A549 (cell line): Measurements from ENCODE around the gene MTF1. TPM values are rescaled to one million over a fixed set of nuclear protein-coding genes. Genes with fewer than 3 reads are reported as not detected.

Experiments used
- ATAC-seq, 2 experiments: fragments of 200-7000 bp in 1 of 2; fragments of >200 bp in 1 of 2; cut with Nextera tagmentation in 1 of 2; cut with Tn5 transposase in 1 of 2; 3 replicates each; pipeline versions ENCODE4 v1.8.0 to v1.9.1; 2018 to 2020; ENCODE audit warnings: mild to moderate bottlenecking in 1 of 2, moderate library complexity in 1 of 2
- CTCF ChIA-PET: fragments of 300-600 bp; sonication (Branson Sonifier 250); formaldehyde crosslinking; extraction: SDS; loops from one replicate; lab custom pipeline; 2021; ENCODE audit warnings: antibody characterized with exemption, inconsistent platforms; lab: Yijun Ruan, JAX
- POLR2A ChIA-PET: fragments of 350-600 bp; formaldehyde crosslinking; extraction: SDS; loops from one replicate; lab custom pipeline; 2021; ENCODE audit warnings: antibody characterized with exemption, inconsistent platforms; lab: Yijun Ruan, JAX
- DNase-seq, 2 experiments: peaks; one replicate each; pipeline versions ENCODE4 v3.0.0 to v3.0.0-alpha.2; 2011 to 2016; ENCODE audit warnings: low read depth in 1 of 2, low spot score in 1 of 2
- FAIRE-seq: peaks from 2 replicates; lab custom pipeline; 2011; peaks lifted over from hg19 to GRCh38; lab: Jason Lieb, UNC
- H3K27ac ChIP-seq, 2 experiments: fragments of >200 bp; sonication (Bioruptor Twin); formaldehyde crosslinking; 3 replicates each; pipeline ENCODE4 v1.5.1; 2016 to 2017
- H3K4me1 ChIP-seq: fragments of >200 bp; sonication (Bioruptor Twin); formaldehyde crosslinking; 3 replicates; pipeline ENCODE4 v1.6.1; 2016
- H3K4me2 ChIP-seq: fragments of >200 bp; sonication (Bioruptor Twin); formaldehyde crosslinking; 3 replicates; pipeline ENCODE4 v1.6.1; 2016
- H3K4me3 ChIP-seq: fragments of >200 bp; sonication (Bioruptor Twin); formaldehyde crosslinking; 3 replicates; pipeline ENCODE4 v1.5.1; 2016
- H3K9me3 ChIP-seq: fragments of >200 bp; sonication (Bioruptor Twin); formaldehyde crosslinking; 3 replicates; pipeline ENCODE4 v1.6.1; 2016
- BHLHE40 ChIP-seq: IDR thresholded peaks from 2 replicates; pipeline ENCODE4 v1.6.1; 2012; ENCODE audit warnings: low read depth, low read length, inconsistent platforms
- CBX2 ChIP-seq: fragments of 200-600 bp; sonication (generic); IDR thresholded peaks from 2 replicates; pipeline ENCODE4 v1.6.1; 2016; ENCODE audit warnings: low read depth, mild to moderate bottlenecking, borderline replicate concordance
- CHD2 ChIP-seq: fragments of 150-350 bp; IDR thresholded peaks from 2 replicates; pipeline ENCODE4 v1.6.1; 2014; ENCODE audit warnings: low read length; ENCODE audit not compliant: partially characterized antibody
- CHD4 ChIP-seq: fragments of 200-600 bp; sonication (generic); IDR thresholded peaks from 2 replicates; pipeline ENCODE4 v1.6.1; 2016; ENCODE audit warnings: antibody characterized with exemption, mild to moderate bottlenecking, borderline replicate concordance
- ELK1 ChIP-seq: fragments of 150-350 bp; IDR thresholded peaks from 2 replicates; pipeline ENCODE4 v1.6.1; 2014; ENCODE audit warnings: low read depth, mild to moderate bottlenecking, low read length
- ESRRA ChIP-seq: fragments of 150-350 bp; IDR thresholded peaks from 2 replicates; pipeline ENCODE4 v1.6.1; 2014; ENCODE audit warnings: mild to moderate bottlenecking, low read length, borderline replicate concordance
- FOSB ChIP-seq: fragments of 250-450 bp; sonication (Bioruptor Pico); IDR thresholded peaks from 2 replicates; pipeline ENCODE4 v1.5.0; 2020; ENCODE audit warnings: mild to moderate bottlenecking, moderate library complexity
- FOXS1 ChIP-seq: fragments of 250-450 bp; sonication (Bioruptor Pico); IDR thresholded peaks from 2 replicates; pipeline ENCODE4 v1.5.0; 2020; ENCODE audit warnings: mild to moderate bottlenecking, moderate library complexity
- HDAC2 ChIP-seq: fragments of 200-600 bp; sonication (generic); IDR thresholded peaks from 2 replicates; pipeline ENCODE4 v1.6.1; 2016
- HES2 ChIP-seq: fragments of >200 bp; sonication (Bioruptor Twin); formaldehyde crosslinking; IDR thresholded peaks from 2 replicates; pipeline ENCODE4 v1.6.1; 2016
- HOXA7 ChIP-seq: fragments of 250-450 bp; sonication (Bioruptor Pico); IDR thresholded peaks from 2 replicates; pipeline ENCODE4 v1.5.0; 2020; ENCODE audit warnings: mild to moderate bottlenecking, moderate library complexity
- HOXB5 ChIP-seq: fragments of 250-450 bp; sonication (Bioruptor Pico); IDR thresholded peaks from 2 replicates; pipeline ENCODE4 v1.5.0; 2020; ENCODE audit warnings: mild to moderate bottlenecking, moderate library complexity
- KDM1A ChIP-seq: fragments of 200-600 bp; sonication (generic); IDR thresholded peaks from 2 replicates; pipeline ENCODE4 v1.6.1; 2016; ENCODE audit warnings: low read depth, mild to moderate bottlenecking
- MAFK ChIP-seq: fragments of 450-650 bp; IDR thresholded peaks from 2 replicates; pipeline ENCODE4 v1.6.1; 2014; ENCODE audit not compliant: partially characterized antibody
- MAZ ChIP-seq: fragments of 150-350 bp; IDR thresholded peaks from 2 replicates; pipeline ENCODE4 v1.6.1; 2014; ENCODE audit warnings: antibody characterized with exemption, low read depth, low read length, borderline replicate concordance
- MYC ChIP-seq: IDR thresholded peaks from 2 replicates; pipeline ENCODE4 v1.6.1; 2012; ENCODE audit warnings: mild to moderate bottlenecking, inconsistent platforms, low read length, improper control_type of control experiment, borderline replicate concordance
- PHF8 ChIP-seq: fragments of 200-600 bp; sonication (generic); IDR thresholded peaks from 2 replicates; pipeline ENCODE4 v1.6.1; 2016; ENCODE audit warnings: low read depth, mild to moderate bottlenecking, antibody characterized with exemption, moderate library complexity, borderline replicate concordance
- POLR2AphosphoS2 ChIP-seq: conservative IDR thresholded peaks from 2 replicates; pipeline ENCODE4 v1.6.1; 2012; ENCODE audit warnings: low read length, improper control_type of control experiment, inconsistent platforms
- RFX5 ChIP-seq: fragments of 450-650 bp; IDR thresholded peaks from 2 replicates; pipeline ENCODE4 v1.7.1; 2014; ENCODE audit warnings: antibody characterized with exemption, mild to moderate bottlenecking, moderate library complexity
- TFCP2L1 ChIP-seq: fragments of 250-450 bp; sonication (Bioruptor Pico); IDR thresholded peaks from 2 replicates; pipeline ENCODE4 v1.5.0; 2021; ENCODE audit warnings: mild to moderate bottlenecking
- ZC3H11A ChIP-seq: fragments of 450-650 bp; IDR thresholded peaks from 2 replicates; pipeline ENCODE4 v1.6.1; 2014; ENCODE audit warnings: antibody characterized with exemption, mild to moderate bottlenecking
- WGBS: methylation state at CpG from one replicate; pipeline ENCODE4 v1.1.6; 2017; ENCODE audit errors: missing lambda C conversion rate; 5-methylcytosine and 5-hydroxymethylcytosine counted together
- polyA plus RNA-seq, 4 experiments: library from polyadenylated mRNA; depleted of rRNA in 3 of 4; stranded (reverse); fragments of >200 nt; fragmentation: RNase III in 1 of 4; extraction: RNeasy Plus Mini Kit Qiagen cat#74134 plus additional on column Dnase treatment in 1 of 4; gene quantifications; 2 replicates in 3 of 4; 3 replicates in 1 of 4; pipeline ENCODE4 v1.2.3, GENCODE V29; 2011 to 2017
- TF ChIP-seq, protein P1 (sequence below): fragments of 250-450 bp; sonication (Bioruptor Pico); IDR thresholded peaks from 2 replicates; pipeline ENCODE4 v1.5.0; 2020; ENCODE audit warnings: low read depth, mild to moderate bottlenecking, moderate library complexity

Gene MTF1
- polyA plus RNA-seq, 2 of the 4 experiments (the other 2 are of a cell fraction): 4.0 to 6.7 TPM

GRCh38 chr1:37831109-37831508 lies 28.3 kb downstream of the MTF1 start:
- TF ChIP-seq MYC (no peak), MAFK (peak; percentile 48)
- Histone ChIP-seq H3K4me1 (peaks cover 8% of the 10 kb centered on the region; the same call in 2 of the 3 replicates), H3K4me2 (no peak overlapping the region), H3K9me3 (no peaks in the 10 kb centered on the region), H3K27ac (no peak overlapping the region), H3K4me3 (no peak overlapping the region)
- ChIA-PET POLR2A (no interaction called here), CTCF (no interaction called here)
- no peak for ATAC-seq
- no peak for DNase-seq
- no peak for FAIRE-seq
- WGBS: 93% methylated on average over 4 of the region's 4 CpGs

DNA sequence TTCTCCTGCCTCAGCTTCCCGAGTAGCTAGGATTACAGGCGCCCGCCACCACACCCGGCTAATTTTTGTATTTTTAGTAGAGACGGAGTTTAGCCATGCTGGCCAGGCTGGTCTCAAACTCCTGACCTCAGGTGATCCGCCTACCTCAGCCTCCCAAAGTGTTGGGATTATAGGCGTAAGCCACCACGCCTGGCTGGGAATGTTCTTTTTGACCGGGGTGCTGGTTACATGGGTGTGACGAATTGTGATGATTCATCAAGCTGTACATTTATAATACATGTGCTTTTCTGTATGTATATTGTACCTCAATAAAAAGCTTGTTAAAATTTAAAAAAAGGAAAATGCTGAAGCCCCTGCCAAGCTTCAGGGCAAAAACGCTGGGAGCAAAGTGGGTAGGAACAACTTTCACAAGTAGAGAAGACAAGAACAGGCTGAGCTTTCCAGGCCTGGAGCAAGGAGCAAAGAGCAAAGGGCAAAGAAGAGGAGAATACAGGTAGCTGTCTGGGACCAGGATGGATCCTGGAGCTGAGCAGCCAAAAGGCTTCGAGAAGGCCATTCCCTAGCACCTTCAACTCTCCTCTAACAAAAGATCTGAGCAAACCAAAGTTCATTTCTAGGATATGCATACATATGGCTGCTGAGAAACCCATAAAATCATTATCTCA lies 30.9 kb downstream of the MTF1 start:
- Histone ChIP-seq H3K9me3 (no peaks in the 10 kb centered on the region), H3K4me2 (no peak overlapping the region), H3K4me3 (no peak overlapping the region), H3K4me1 (peaks cover 8% of the 10 kb centered on the region; the same call in 2 of the 3 replicates), H3K27ac (no peak overlapping the region)
- ChIA-PET POLR2A (no interaction called here), CTCF (interaction anchor here (1.1 kb wide), 1 partner anchor 32 kb away, joined by 3 read pairs; no protein-coding TSS in a partner anchor)
- no peak for DNase-seq
- ATAC-seq: no peak
- 94% methylated on average over 12 of the region's 12 CpGs for WGBS
- FAIRE-seq: no peak
- TF ChIP-seq HES2 (no peak), ESRRA (no peak), ZC3H11A (no peak), CHD2 (no peak), FOSB (CRISPR knock-in tag) (no peak), POLR2AphosphoS2 (no peak), CBX2 (no peak), CHD4 (no peak), TFCP2L1 (CRISPR knock-in tag) (no peak), HDAC2 (no peak), HOXB5 (CRISPR knock-in tag) (no peak), KDM1A (no peak), MAZ (no peak), FOXS1 (CRISPR knock-in tag) (no peak)
- TF ChIP-seq, protein P1, sequence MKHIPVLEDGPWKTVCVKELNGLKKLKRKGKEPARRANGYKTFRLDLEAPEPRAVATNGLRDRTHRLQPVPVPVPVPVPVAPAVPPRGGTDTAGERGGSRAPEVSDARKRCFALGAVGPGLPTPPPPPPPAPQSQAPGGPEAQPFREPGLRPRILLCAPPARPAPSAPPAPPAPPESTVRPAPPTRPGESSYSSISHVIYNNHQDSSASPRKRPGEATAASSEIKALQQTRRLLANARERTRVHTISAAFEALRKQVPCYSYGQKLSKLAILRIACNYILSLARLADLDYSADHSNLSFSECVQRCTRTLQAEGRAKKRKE (CRISPR knock-in tag): no peak

DNA sequence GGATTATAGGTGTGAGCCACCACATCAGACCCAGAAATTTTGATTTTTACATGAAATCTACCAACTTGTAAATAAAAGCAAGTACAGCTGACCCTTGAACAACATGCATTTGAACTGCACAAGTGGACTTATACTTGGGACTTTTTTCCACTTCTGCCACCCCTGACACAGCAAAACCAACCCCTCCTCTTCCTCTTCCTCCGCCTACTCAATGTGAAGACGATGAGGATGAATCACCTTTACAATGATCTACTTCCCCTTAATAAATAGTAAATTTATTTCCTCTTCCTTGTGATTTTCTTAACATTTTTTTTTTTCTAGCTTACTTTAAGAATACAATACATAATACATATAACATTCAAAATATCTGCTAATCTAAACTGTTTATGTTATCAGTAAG lies 33.9 kb downstream of the MTF1 start:
- H3K4me3 ChIP-seq: no peak overlapping the region
- 85% methylated on average over 2 of the region's 2 CpGs for WGBS
- FAIRE-seq (no peak), DNase-seq (no peak), ATAC-seq (no peak)
- no peaks in the 10 kb centered on the region for H3K9me3 ChIP-seq
- H3K4me1 ChIP-seq: no peaks in the 10 kb centered on the region
- TF ChIP-seq BHLHE40: no peak
- no peak for TF ChIP-seq HOXA7 (CRISPR knock-in tag)
- TF ChIP-seq ELK1: no peak
- TF ChIP-seq POLR2AphosphoS2: no peak
- TF ChIP-seq RFX5: no peak
- TF ChIP-seq PHF8: no peak
- TF ChIP-seq, all 56 proteins: peak for 0
- Histone ChIP-seq H3K27ac (no peak overlapping the region), H3K4me2 (no peak overlapping the region)
- ChIA-PET CTCF (interaction anchor here (1.4 kb wide), 1 partner anchor 13 kb away, joined by 3 read pairs; no protein-coding TSS in a partner anchor), POLR2A (no interaction called here)
